Thymus (tissue), 11 donors: ENCODE data around the gene WDR33. TPM values are rescaled to one million over a fixed set of nuclear protein-coding genes. Genes with fewer than 3 reads are reported as not detected.
"Not testable (repeated sequence)": the region's sequence is repeated elsewhere in the genome, so short reads cannot be mapped to it uniquely, and the experiment has no call there.

ENCODE experiments used
- DNase-seq, 9 donors: peaks; one replicate each; pipeline ENCODE4 v3.0.0-alpha.2; 2013; ENCODE audit warnings: low spot score in 9 of 9, low read depth in 6 of 9, missing footprints in 1 of 9
- H3K27ac ChIP-seq, 2 donors: one replicate each; pipeline ENCODE4 v1.5.1; 2013; ENCODE audit warnings: control low read depth in 1 of 2, low read depth in 1 of 2, low read length in 1 of 2, mild to moderate bottlenecking in 1 of 2, moderate library complexity in 1 of 2
- H3K27me3 ChIP-seq, 2 donors: one replicate each; pipeline ENCODE4 v1.5.1; 2013; ENCODE audit warnings: low read length in 1 of 2; ENCODE audit not compliant: control insufficient read depth in 2 of 2, insufficient read depth in 1 of 2
- H3K36me3 ChIP-seq, 2 donors: one replicate each; pipeline ENCODE4 v1.5.1; 2013; ENCODE audit warnings: low read length in 1 of 2, mild to moderate bottlenecking in 1 of 2, moderate library complexity in 1 of 2; ENCODE audit not compliant: control insufficient read depth in 2 of 2, insufficient read depth in 2 of 2
- H3K4me1 ChIP-seq, 2 donors: one replicate each; pipeline ENCODE4 v1.5.1; 2013; ENCODE audit warnings: low read length in 2 of 2; ENCODE audit not compliant: control insufficient read depth in 2 of 2, insufficient read depth in 2 of 2
- H3K4me3 ChIP-seq, 2 donors: one replicate each; pipeline ENCODE4 v1.5.1; 2013; ENCODE audit warnings: low read length in 2 of 2, control low read depth in 1 of 2, mild to moderate bottlenecking in 1 of 2
- H3K9me3 ChIP-seq, 2 donors: one replicate each; pipeline ENCODE4 v1.5.1; 2013; ENCODE audit warnings: low read length in 1 of 2, mild to moderate bottlenecking in 1 of 2; ENCODE audit not compliant: control insufficient read depth in 2 of 2, insufficient read depth in 1 of 2
- WGBS: extraction: QIAGEN DNeasy Blood & Tissue Kit; methylation state at CpG from one replicate; pipeline ENCODE4 v1.1.7; 2013; 5-methylcytosine and 5-hydroxymethylcytosine counted together
- polyA plus RNA-seq: library from polyadenylated mRNA; stranded (reverse); fragments of 200-250 nt; gene quantifications from one replicate; pipeline ENCODE4 v1.2.3, GENCODE V29; 2013
- total RNA-seq: library from RNA; stranded (reverse); fragments of 120-200 nt; gene quantifications from one replicate; pipeline ENCODE4 v1.2.4, GENCODE V29; 2013
- donor health status: healthy.

WDR33 gene
- total and polyA plus RNA-seq, 2 donors, result 26.4 to 39.0 TPM

GRCh38 chr2:127796389-127796788 lies 14.6 kb downstream of the WDR33 start:
- no peak for DNase-seq
- H3K9me3 ChIP-seq, result no peaks in the 10 kb centered on the region
- WGBS, result 96% methylated on average over 2 of the region's 2 CpGs
- no peaks in the 10 kb centered on the region for H3K4me1 ChIP-seq
- no peaks in the 10 kb centered on the region for H3K27me3 ChIP-seq
- H3K36me3 ChIP-seq, result peaks cover 2 to 18% of the 10 kb centered on the region in 2 donors
- no peak overlapping the region for H3K4me3 ChIP-seq
- H3K27ac ChIP-seq, result no peak overlapping the region

- over 99% methylated on average over 6 of the region's 6 CpGs for WGBS
- not testable (repeated sequence) for H3K27ac ChIP-seq
Observed at GRCh38 chr2:127794901-127795300, 16.1 kb downstream of the WDR33 start.

GRCh38 chr2:127792805-127793204 lies 18.2 kb downstream of the WDR33 start:
- Histone ChIP-seq H3K27me3 (no peaks in the 10 kb centered on the region), H3K4me1 (no peaks in the 10 kb centered on the region)
- 97% methylated on average over 4 of the region's 4 CpGs for WGBS

More at GRCh38 chr2:127794901-127795300, 16.1 kb downstream of the WDR33 start:
- not testable (repeated sequence) for H3K4me1 ChIP-seq, H3K9me3 ChIP-seq, H3K27me3 ChIP-seq, H3K4me3 ChIP-seq, DNase-seq
- H3K36me3 ChIP-seq, result peaks cover 2 to 15% of the 10 kb centered on the region in 2 donors

GRCh38 chr2:127790694-127791529 lies 20.1 kb downstream of the WDR33 start:
- Histone ChIP-seq H3K36me3 (peaks cover 2 to 11% of the 10 kb centered on the region in 2 donors), H3K4me3 (no peak overlapping the region), H3K27me3 (no peaks in the 10 kb centered on the region), H3K4me1 (no peaks in the 10 kb centered on the region), H3K27ac (no peak overlapping the region), H3K9me3 (no peaks in the 10 kb centered on the region)
- WGBS, result 97% methylated on average over 8 of the region's 8 CpGs
- no peak for DNase-seq

More at GRCh38 chr2:127792805-127793204, 18.2 kb downstream of the WDR33 start:
- H3K9me3 ChIP-seq, result no peaks in the 10 kb centered on the region
- peaks cover 2 to 11% of the 10 kb centered on the region in 2 donors for H3K36me3 ChIP-seq
- no peak overlapping the region for H3K27ac ChIP-seq
- no peak for DNase-seq
- no peak overlapping the region for H3K4me3 ChIP-seq

GRCh38 chr2:127786048-127786809 lies 24.7 kb downstream of the WDR33 start:
- no peaks in the 10 kb centered on the region for H3K4me1 ChIP-seq
- WGBS, result over 99% methylated on average over 6 of the region's 6 CpGs
- H3K36me3 ChIP-seq, result peaks cover 7 to 12% of the 10 kb centered on the region in 2 donors

GRCh38 chr2:127784965-127785518 lies 25.9 kb downstream of the WDR33 start:
- Histone ChIP-seq H3K4me3 (no peak overlapping the region), H3K27me3 (no peaks in the 10 kb centered on the region), H3K9me3 (no peaks in the 10 kb centered on the region), H3K4me1 (no peaks in the 10 kb centered on the region), H3K27ac (no peak overlapping the region), H3K36me3 (peaks cover 7 to 13% of the 10 kb centered on the region in 2 donors)
- 93% methylated on average over 2 of the region's 2 CpGs for WGBS
- no peak for DNase-seq

More at GRCh38 chr2:127786048-127786809, 24.7 kb downstream of the WDR33 start:
- H3K27ac ChIP-seq, result no peak overlapping the region
- H3K9me3 ChIP-seq, result no peaks in the 10 kb centered on the region
- DNase-seq, result no peak
- no peak overlapping the region for H3K4me3 ChIP-seq
- H3K27me3 ChIP-seq, result no peaks in the 10 kb centered on the region

- Histone ChIP-seq H3K9me3 (no peaks in the 10 kb centered on the region), H3K36me3 (peaks cover 7 to 13% of the 10 kb centered on the region in 2 donors), H3K4me3 (no peak overlapping the region), H3K4me1 (no peaks in the 10 kb centered on the region), H3K27ac (no peak overlapping the region), H3K27me3 (no peaks in the 10 kb centered on the region)
- no peak for DNase-seq
Observed at GRCh38 chr2:127783101-127783500, 27.9 kb downstream of the WDR33 start.

GRCh38 chr2:127778850-127779249 lies 32.1 kb downstream of the WDR33 start:
- H3K4me1 ChIP-seq, result no peaks in the 10 kb centered on the region
- H3K36me3 ChIP-seq, result peaks cover 4 to 8% of the 10 kb centered on the region in 2 donors
- no peaks in the 10 kb centered on the region for H3K27me3 ChIP-seq
- no peak overlapping the region for H3K4me3 ChIP-seq
- H3K27ac ChIP-seq, result no peak overlapping the region
- DNase-seq, result no peak
- H3K9me3 ChIP-seq, result no peaks in the 10 kb centered on the region
- 98% methylated on average over 2 of the region's 2 CpGs for WGBS

GRCh38 chr2:127778447-127778846 lies 32.5 kb downstream of the WDR33 start:
- WGBS, result 97% methylated on average over 2 of the region's 2 CpGs
- H3K36me3 ChIP-seq, result peaks cover 4 to 8% of the 10 kb centered on the region in 2 donors
- H3K9me3 ChIP-seq, result no peaks in the 10 kb centered on the region
- DNase-seq, result no peak
- no peaks in the 10 kb centered on the region for H3K4me1 ChIP-seq
- H3K27me3 ChIP-seq, result no peaks in the 10 kb centered on the region
- H3K4me3 ChIP-seq, result no peak overlapping the region
- H3K27ac ChIP-seq, result no peak overlapping the region
